ENCODE measurements around the gene USP46. TPM values are rescaled to one million over a fixed set of nuclear protein-coding genes. Genes with fewer than 3 reads are reported as not detected.

Gene USP46
- total RNA-seq, 1 experiment from 2014 or later = 16.8 TPM

GRCh38 chr4:52628543-52628942 is 30.6 kb downstream of the USP46 start:
- TF ChIP-seq CTCF (IDR thresholded peaks at IDR 0.05; ENCODE audit: unreplicated experiment) = no peak
- intact Hi-C loops (cut with micrococcal nuclease) = no loop called here
- no peak overlapping the region for H3K4me3 Mint-ChIP-seq (ENCODE audit: unreplicated experiment)
- H3K9me3 Mint-ChIP-seq (ENCODE audit: unreplicated experiment) = no peaks in the 10 kb centered on the region
- DNase-seq (ENCODE audit: unreplicated experiment) = no peak
- no peaks in the 10 kb centered on the region for H3K27me3 Mint-ChIP-seq (ENCODE audit: insufficient read depth, unreplicated experiment)
- no peaks in the 10 kb centered on the region for H3K4me1 Mint-ChIP-seq (ENCODE audit: insufficient read depth, unreplicated experiment)
- POLR2A ChIA-PET = no interaction called here
- H3K27ac Mint-ChIP-seq (ENCODE audit: low read depth, unreplicated experiment) = no peak overlapping the region
- CTCF ChIA-PET = interaction anchor here (1.0 to 1.3 kb wide), 2 partner anchors 83 to 394 kb away, joined by 3 read pairs; no protein-coding TSS in a partner anchor
- BruUV-seq (replicated peaks) = no TSS peak
- peaks cover 15% of the 10 kb centered on the region for H3K36me3 Mint-ChIP-seq (ENCODE audit: insufficient read depth, unreplicated experiment)

- POLR2A ChIA-PET = no interaction called here
- BruUV-seq (replicated peaks) = no TSS peak
- peaks cover 15% of the 10 kb centered on the region for H3K36me3 Mint-ChIP-seq (ENCODE audit: insufficient read depth, unreplicated experiment)
Measured at GRCh38 chr4:52627876-52628275, 31.2 kb downstream of the USP46 start.

GRCh38 chr4:52625216-52625615 is 33.9 kb downstream of the USP46 start:
- ChIA-PET POLR2A (no interaction called here), CTCF (no interaction called here)
- H3K27ac Mint-ChIP-seq (ENCODE audit: low read depth, unreplicated experiment) = no peak overlapping the region
- intact Hi-C loops (cut with micrococcal nuclease) = no loop called here
- peaks cover 15% of the 10 kb centered on the region for H3K36me3 Mint-ChIP-seq (ENCODE audit: insufficient read depth, unreplicated experiment)
- H3K9me3 Mint-ChIP-seq (ENCODE audit: unreplicated experiment) = no peaks in the 10 kb centered on the region
- no TSS peak for BruUV-seq (replicated peaks)
- H3K4me3 Mint-ChIP-seq (ENCODE audit: unreplicated experiment) = no peak overlapping the region
- DNase-seq (ENCODE audit: unreplicated experiment) = no peak
- H3K4me1 Mint-ChIP-seq (ENCODE audit: insufficient read depth, unreplicated experiment) = no peaks in the 10 kb centered on the region
- H3K27me3 Mint-ChIP-seq (ENCODE audit: insufficient read depth, unreplicated experiment) = no peaks in the 10 kb centered on the region
- TF ChIP-seq CTCF (IDR thresholded peaks at IDR 0.05; ENCODE audit: unreplicated experiment) = no peak

More at GRCh38 chr4:52627876-52628275, 31.2 kb downstream of the USP46 start:
- no peak overlapping the region for H3K4me3 Mint-ChIP-seq (ENCODE audit: unreplicated experiment)
- intact Hi-C loops (cut with micrococcal nuclease) = no loop called here
- no peak overlapping the region for H3K27ac Mint-ChIP-seq (ENCODE audit: low read depth, unreplicated experiment)
- CTCF ChIA-PET = no interaction called here
- no peaks in the 10 kb centered on the region for H3K9me3 Mint-ChIP-seq (ENCODE audit: unreplicated experiment)
- TF ChIP-seq CTCF (IDR thresholded peaks at IDR 0.05; ENCODE audit: unreplicated experiment) = no peak
- no peaks in the 10 kb centered on the region for H3K27me3 Mint-ChIP-seq (ENCODE audit: insufficient read depth, unreplicated experiment)
- no peaks in the 10 kb centered on the region for H3K4me1 Mint-ChIP-seq (ENCODE audit: insufficient read depth, unreplicated experiment)
- DNase-seq (ENCODE audit: unreplicated experiment) = no peak

- H3K36me3 Mint-ChIP-seq (ENCODE audit: insufficient read depth, unreplicated experiment) = peaks cover 9% of the 10 kb centered on the region
- DNase-seq (ENCODE audit: unreplicated experiment) = no peak
- H3K27ac Mint-ChIP-seq (ENCODE audit: low read depth, unreplicated experiment) = no peak overlapping the region
- intact Hi-C loops (cut with micrococcal nuclease) = no loop called here
- no peak for TF ChIP-seq CTCF (IDR thresholded peaks at IDR 0.05; ENCODE audit: unreplicated experiment)
- ChIA-PET POLR2A (interaction anchor here (0.5 kb wide), 1 partner anchor 28 kb away, joined by 3 read pairs; no protein-coding TSS in a partner anchor), CTCF (interaction anchor here (0.7 to 0.9 kb wide), 2 partner anchors 13 to 40 kb away, joined by 3 read pairs; no protein-coding TSS in a partner anchor)
- no peaks in the 10 kb centered on the region for H3K27me3 Mint-ChIP-seq (ENCODE audit: insufficient read depth, unreplicated experiment)
- no TSS peak for BruUV-seq (replicated peaks)
- no peak overlapping the region for H3K4me3 Mint-ChIP-seq (ENCODE audit: unreplicated experiment)
- H3K4me1 Mint-ChIP-seq (ENCODE audit: insufficient read depth, unreplicated experiment) = no peaks in the 10 kb centered on the region
- no peaks in the 10 kb centered on the region for H3K9me3 Mint-ChIP-seq (ENCODE audit: unreplicated experiment)
Measured at GRCh38 chr4:52622564-52622963, 36.5 kb downstream of the USP46 start.

Data from MCF 10A (cell line).